A549 (cell line): ENCODE data around the gene MEN1. TPM values are rescaled to one million over a fixed set of nuclear protein-coding genes. Genes with fewer than 3 reads are reported as not detected.

Experiments used
- ATAC-seq, 2 experiments: fragments of 200-7000 bp in 1 of 2; fragments of >200 bp in 1 of 2; cut with Nextera tagmentation in 1 of 2; cut with Tn5 transposase in 1 of 2; 3 replicates each; pipeline versions ENCODE4 v1.8.0 to v1.9.1; 2018 to 2020; ENCODE audit warnings: mild to moderate bottlenecking in 1 of 2, moderate library complexity in 1 of 2
- CTCF ChIA-PET: fragments of 300-600 bp; sonication (Branson Sonifier 250); formaldehyde crosslinking; extraction: SDS; loops from one replicate; lab custom pipeline; 2021; ENCODE audit warnings: antibody characterized with exemption, inconsistent platforms; lab: Yijun Ruan, JAX
- POLR2A ChIA-PET: fragments of 350-600 bp; formaldehyde crosslinking; extraction: SDS; loops from one replicate; lab custom pipeline; 2021; ENCODE audit warnings: antibody characterized with exemption, inconsistent platforms; lab: Yijun Ruan, JAX
- DNase-seq, 2 experiments: peaks; one replicate each; pipeline versions ENCODE4 v3.0.0 to v3.0.0-alpha.2; 2011 to 2016; ENCODE audit warnings: low read depth in 1 of 2, low spot score in 1 of 2
- FAIRE-seq: peaks from 2 replicates; lab custom pipeline; 2011; peaks lifted over from hg19 to GRCh38; lab: Jason Lieb, UNC
- H3K27ac ChIP-seq, 2 experiments: fragments of >200 bp; sonication (Bioruptor Twin); formaldehyde crosslinking; 3 replicates each; pipeline ENCODE4 v1.5.1; 2016 to 2017
- H3K4me1 ChIP-seq: fragments of >200 bp; sonication (Bioruptor Twin); formaldehyde crosslinking; 3 replicates; pipeline ENCODE4 v1.6.1; 2016
- H3K4me2 ChIP-seq: fragments of >200 bp; sonication (Bioruptor Twin); formaldehyde crosslinking; 3 replicates; pipeline ENCODE4 v1.6.1; 2016
- H3K4me3 ChIP-seq: fragments of >200 bp; sonication (Bioruptor Twin); formaldehyde crosslinking; 3 replicates; pipeline ENCODE4 v1.5.1; 2016
- H3K9me3 ChIP-seq: fragments of >200 bp; sonication (Bioruptor Twin); formaldehyde crosslinking; 3 replicates; pipeline ENCODE4 v1.6.1; 2016
- ATOH8 ChIP-seq: fragments of 250-450 bp; sonication (Bioruptor Pico); IDR thresholded peaks from 2 replicates; pipeline ENCODE4 v1.5.0; 2020; ENCODE audit warnings: low read depth, mild to moderate bottlenecking, moderate library complexity
- BHLHE40 ChIP-seq: IDR thresholded peaks from 2 replicates; pipeline ENCODE4 v1.6.1; 2012; ENCODE audit warnings: low read depth, low read length, inconsistent platforms
- CBX2 ChIP-seq: fragments of 200-600 bp; sonication (generic); IDR thresholded peaks from 2 replicates; pipeline ENCODE4 v1.6.1; 2016; ENCODE audit warnings: low read depth, mild to moderate bottlenecking, borderline replicate concordance
- CBX8 ChIP-seq: fragments of 200-600 bp; sonication (generic); IDR thresholded peaks from 2 replicates; pipeline ENCODE4 v1.6.1; 2016
- E2F6 ChIP-seq: IDR thresholded peaks from 2 replicates; pipeline ENCODE4 v1.6.1; 2012; ENCODE audit warnings: low read depth, borderline replicate concordance
- EHF ChIP-seq: fragments of 250-450 bp; sonication (Bioruptor Pico); IDR thresholded peaks from 2 replicates; pipeline ENCODE4 v1.5.0; 2020; ENCODE audit warnings: mild to moderate bottlenecking
- EHMT2 ChIP-seq: fragments of 200-600 bp; sonication (generic); IDR thresholded peaks from 2 replicates; pipeline ENCODE4 v1.6.1; 2016; ENCODE audit warnings: antibody characterized with exemption, low read depth, mild to moderate bottlenecking, moderate library complexity
- EP300 ChIP-seq, 2 experiments: fragments of >200 bp; sonication (Bioruptor Twin); formaldehyde crosslinking; IDR thresholded peaks; 2 replicates in 1 of 2; 3 replicates in 1 of 2; pipeline ENCODE4 v1.6.1; 2016 to 2017
- ESRRA ChIP-seq: fragments of 150-350 bp; IDR thresholded peaks from 2 replicates; pipeline ENCODE4 v1.6.1; 2014; ENCODE audit warnings: mild to moderate bottlenecking, low read length, borderline replicate concordance
- GATA3 ChIP-seq: IDR thresholded peaks from 2 replicates; pipeline ENCODE4 v1.6.1; 2012; ENCODE audit warnings: borderline replicate concordance
- HDAC2 ChIP-seq: fragments of 200-600 bp; sonication (generic); IDR thresholded peaks from 2 replicates; pipeline ENCODE4 v1.6.1; 2016
- HES2 ChIP-seq: fragments of >200 bp; sonication (Bioruptor Twin); formaldehyde crosslinking; IDR thresholded peaks from 2 replicates; pipeline ENCODE4 v1.6.1; 2016
- HEYL ChIP-seq: fragments of 250-450 bp; sonication (Bioruptor Pico); IDR thresholded peaks from 2 replicates; pipeline ENCODE4 v1.8.0; 2021; ENCODE audit warnings: mild to moderate bottlenecking, moderate library complexity
- HMGXB4 ChIP-seq: fragments of 250-450 bp; sonication (Bioruptor Pico); IDR thresholded peaks from 2 replicates; pipeline ENCODE4 v1.5.0; 2021; ENCODE audit warnings: mild to moderate bottlenecking, moderate library complexity, borderline replicate concordance
- HOXA7 ChIP-seq: fragments of 250-450 bp; sonication (Bioruptor Pico); IDR thresholded peaks from 2 replicates; pipeline ENCODE4 v1.5.0; 2020; ENCODE audit warnings: mild to moderate bottlenecking, moderate library complexity
- HOXB13 ChIP-seq: fragments of 250-450 bp; sonication (Bioruptor Pico); IDR thresholded peaks from 2 replicates; pipeline ENCODE4 v1.5.0; 2020; ENCODE audit warnings: low read depth, mild to moderate bottlenecking, moderate library complexity
- HOXB5 ChIP-seq: fragments of 250-450 bp; sonication (Bioruptor Pico); IDR thresholded peaks from 2 replicates; pipeline ENCODE4 v1.5.0; 2020; ENCODE audit warnings: mild to moderate bottlenecking, moderate library complexity
- JUN ChIP-seq, 2 experiments: fragments of >200 bp; sonication (Bioruptor Twin); formaldehyde crosslinking; IDR thresholded peaks; 2 replicates in 1 of 2; 3 replicates in 1 of 2; pipeline ENCODE4 v1.6.1; 2016 to 2017
- KDM5A ChIP-seq: fragments of 200-600 bp; sonication (generic); IDR thresholded peaks from 2 replicates; pipeline ENCODE4 v1.6.1; 2016; ENCODE audit warnings: antibody characterized with exemption, mild to moderate bottlenecking
- MAFK ChIP-seq: fragments of 450-650 bp; IDR thresholded peaks from 2 replicates; pipeline ENCODE4 v1.6.1; 2014; ENCODE audit not compliant: partially characterized antibody
- MAX ChIP-seq: IDR thresholded peaks from 2 replicates; pipeline ENCODE4 v1.6.1; 2012
- MAZ ChIP-seq: fragments of 150-350 bp; IDR thresholded peaks from 2 replicates; pipeline ENCODE4 v1.6.1; 2014; ENCODE audit warnings: antibody characterized with exemption, low read depth, low read length, borderline replicate concordance
- MYC ChIP-seq: IDR thresholded peaks from 2 replicates; pipeline ENCODE4 v1.6.1; 2012; ENCODE audit warnings: mild to moderate bottlenecking, inconsistent platforms, low read length, improper control_type of control experiment, borderline replicate concordance
- POLR2A ChIP-seq: IDR thresholded peaks from 2 replicates; pipeline ENCODE4 v1.6.1; 2012; ENCODE audit warnings: mild to moderate bottlenecking, low read length
- RAD21 ChIP-seq, 2 experiments: fragments of >200 bp in 1 of 2; sonication (Bioruptor Twin) in 1 of 2; formaldehyde crosslinking in 1 of 2; IDR thresholded peaks in 1 of 2; conservative IDR thresholded peaks in 1 of 2; 2 replicates in 1 of 2; 3 replicates in 1 of 2; pipeline ENCODE4 v1.6.1; 2012 to 2018; ENCODE audit warnings: inconsistent platforms in 1 of 2
- RARB ChIP-seq: fragments of 250-450 bp; sonication (Bioruptor Pico); IDR thresholded peaks from 2 replicates; pipeline ENCODE4 v1.8.0; 2021; ENCODE audit warnings: mild to moderate bottlenecking, moderate library complexity
- RCOR1 ChIP-seq: fragments of 150-350 bp; IDR thresholded peaks from 2 replicates; pipeline ENCODE4 v1.6.1; 2014; ENCODE audit warnings: antibody characterized with exemption, low read length, low read depth
- SREBF2 ChIP-seq: fragments of 450-650 bp; IDR thresholded peaks from 2 replicates; pipeline ENCODE4 v1.6.1; 2014; ENCODE audit warnings: mild to moderate bottlenecking, moderate library complexity
- TFCP2L1 ChIP-seq: fragments of 250-450 bp; sonication (Bioruptor Pico); IDR thresholded peaks from 2 replicates; pipeline ENCODE4 v1.5.0; 2021; ENCODE audit warnings: mild to moderate bottlenecking
- WGBS: methylation state at CpG from one replicate; pipeline ENCODE4 v1.1.6; 2017; ENCODE audit errors: missing lambda C conversion rate; 5-methylcytosine and 5-hydroxymethylcytosine counted together
- polyA plus RNA-seq, 4 experiments: library from polyadenylated mRNA; depleted of rRNA in 3 of 4; stranded (reverse); fragments of >200 nt; fragmentation: RNase III in 1 of 4; extraction: RNeasy Plus Mini Kit Qiagen cat#74134 plus additional on column Dnase treatment in 1 of 4; gene quantifications; 2 replicates in 3 of 4; 3 replicates in 1 of 4; pipeline ENCODE4 v1.2.3, GENCODE V29; 2011 to 2017

Gene MEN1
- polyA plus RNA-seq, 2 of the 4 experiments (the other 2 are of a cell fraction): 17.0 to 34.7 TPM

GRCh38 chr11:64766881-64767280 lies 43.5 kb downstream of the MEN1 start:
- 98% methylated on average over 9 of the region's 11 CpGs for WGBS
- H3K9me3 ChIP-seq: no peaks in the 10 kb centered on the region
- ChIA-PET CTCF (interaction anchor here (1.7 to 7.1 kb wide), 5 partner anchors 8 to 19 kb away, joined by 5 to 73 read pairs (median 12); partner anchors contain the start of genes PYGM and SF1), POLR2A (interaction anchor here (3.4 kb wide), 1 partner anchor 12 kb away, joined by 10 read pairs; the partner anchor contains the start of gene SF1)
- peaks cover 5% of the 10 kb centered on the region; the same call in 1 of the 3 replicates for H3K4me1 ChIP-seq
- no peak overlapping the region for H3K4me2 ChIP-seq
- DNase-seq (no peak), ATAC-seq (no peak)
- no peak overlapping the region for H3K27ac ChIP-seq
- H3K4me3 ChIP-seq: no peak overlapping the region
- TF ChIP-seq MAZ (no peak), HOXB5 (CRISPR knock-in tag) (no peak), SREBF2 (no peak), KDM5A (no peak), HDAC2 (no peak), MAX (no peak), CBX8 (no peak), EP300 (IDR thresholded peaks at IDR 0.05) (no peak), E2F6 (no peak), ESRRA (no peak), ATOH8 (no peak), EHF (CRISPR knock-in tag) (no peak), POLR2A (no peak)
- TF ChIP-seq, all 56 proteins: peak for 0
- no peak for FAIRE-seq

- POLR2A ChIA-PET: interaction anchor here (3.4 kb wide), 1 partner anchor 13 kb away, joined by 10 read pairs; the partner anchor contains the start of gene SF1
- no peak for FAIRE-seq
- TF ChIP-seq HEYL (no peak), HDAC2 (no peak), RCOR1 (no peak), HOXA7 (CRISPR knock-in tag) (0 out of 2 replicates have a peak, but pooled peaks have one; percentile 34), CBX8 (no peak), EHMT2 (no peak), HOXB13 (CRISPR knock-in tag) (no peak)
- DNase-seq: no peak
- CTCF ChIA-PET: interaction anchor here (1.2 to 7.1 kb wide), 4 partner anchors 8 to 26 kb away, joined by 3 to 73 read pairs (median 16); partner anchors contain the start of genes PYGM, RASGRP2 and SF1
- WGBS: 96% methylated on average over 28 of the region's 42 CpGs
- H3K27ac ChIP-seq: no peak overlapping the region
- H3K4me1 ChIP-seq: peaks cover 5% of the 10 kb centered on the region; the same call in 1 of the 3 replicates
- no peak overlapping the region for H3K4me3 ChIP-seq
- no peaks in the 10 kb centered on the region for H3K9me3 ChIP-seq
- H3K4me2 ChIP-seq: no peak overlapping the region
- ATAC-seq: no peak
These were observed 44.3 kb downstream of the MEN1 start for GRCh38 chr11:64765851-64766665.

- TF ChIP-seq HOXB13 (CRISPR knock-in tag): no peak
- TF ChIP-seq ATOH8: no peak
- TF ChIP-seq RARB: no peak
- no peak for TF ChIP-seq GATA3
- TF ChIP-seq CBX8: no peak
- TF ChIP-seq MYC: no peak
- no peak for TF ChIP-seq MAFK
- no peak for TF ChIP-seq HOXB5 (CRISPR knock-in tag)
- no peak for TF ChIP-seq HEYL
- no peak for TF ChIP-seq RAD21 (conservative IDR thresholded peaks at IDR 0.05 in 1 of 2, IDR thresholded peaks at IDR 0.05 in 1 of 2)
- no peak for TF ChIP-seq HMGXB4 (CRISPR knock-in tag)
- TF ChIP-seq HES2: no peak
- TF ChIP-seq BHLHE40: no peak
- no peak for TF ChIP-seq ESRRA
- no peak for TF ChIP-seq JUN (IDR thresholded peaks at IDR 0.05)
- TF ChIP-seq SREBF2: no peak
- TF ChIP-seq TFCP2L1 (CRISPR knock-in tag): no peak
- no peak for TF ChIP-seq CBX2
- TF ChIP-seq, all 56 proteins: peak for 0
- 91% methylated on average over 30 of the region's 30 CpGs for WGBS
- Histone ChIP-seq H3K27ac (no peak overlapping the region), H3K9me3 (no peaks in the 10 kb centered on the region), H3K4me3 (no peak overlapping the region), H3K4me1 (peaks cover 5% of the 10 kb centered on the region; the same call in 1 of the 3 replicates), H3K4me2 (no peak overlapping the region)
- DNase-seq (no peak), ATAC-seq (no peak), FAIRE-seq (no peak)
- ChIA-PET POLR2A (no interaction called here), CTCF (interaction anchor here (0.7 to 7.1 kb wide), 4 partner anchors 11 to 27 kb away, joined by 3 to 73 read pairs (median 4); partner anchors contain the start of genes RASGRP2 and SF1)
These were observed 45.0 kb downstream of the MEN1 start for GRCh38 chr11:64765291-64765850.
